ENCODE data around the gene HAUS8. TPM values are rescaled to one million over a fixed set of nuclear protein-coding genes. Genes with fewer than 3 reads are reported as not detected.

HAUS8 gene
- total RNA-seq, 1 experiment from 2014 or later = 30.8 TPM

GRCh38 chr19:17073869-17074633, 1.2 kb downstream of the HAUS8 start:
- TSS peak; percentile 43 for BruUV-seq (replicated peaks)
- Histone ChIP-seq H3K27me3 (ENCODE audit: insufficient read depth, low read depth) (no peaks in the 10 kb centered on the region), H3K9me3 (ENCODE audit: insufficient read depth, low read depth) (no peaks in the 10 kb centered on the region), H3F3A (ENCODE audit: insufficient read depth, low read depth) (peaks cover 25% of the 10 kb centered on the region), H4K20me1 (ENCODE audit: insufficient read depth) (peaks cover 19% of the 10 kb centered on the region; the same call in 1 of the 2 replicates), H2AFZ (peak overlapping the region; percentile 81), H3K27ac (peak overlapping the region; percentile 47), H3K4me1 (replicated peaks; ENCODE audit: insufficient read depth) (peaks cover 37% of the 10 kb centered on the region), H3K4me3 (peak overlapping the region; percentile 65), H3K4me2 (peak overlapping the region; percentile 95), H3K36me3 (ENCODE audit: low read depth) (peaks cover 9% of the 10 kb centered on the region; the same call in 1 of the 2 replicates), H3K9me2 (ENCODE audit: insufficient read depth) (no peaks in the 10 kb centered on the region), H3K79me2 (ENCODE audit: low read depth) (peaks cover 63% of the 10 kb centered on the region)
- TF ChIP-seq, protein P1, sequence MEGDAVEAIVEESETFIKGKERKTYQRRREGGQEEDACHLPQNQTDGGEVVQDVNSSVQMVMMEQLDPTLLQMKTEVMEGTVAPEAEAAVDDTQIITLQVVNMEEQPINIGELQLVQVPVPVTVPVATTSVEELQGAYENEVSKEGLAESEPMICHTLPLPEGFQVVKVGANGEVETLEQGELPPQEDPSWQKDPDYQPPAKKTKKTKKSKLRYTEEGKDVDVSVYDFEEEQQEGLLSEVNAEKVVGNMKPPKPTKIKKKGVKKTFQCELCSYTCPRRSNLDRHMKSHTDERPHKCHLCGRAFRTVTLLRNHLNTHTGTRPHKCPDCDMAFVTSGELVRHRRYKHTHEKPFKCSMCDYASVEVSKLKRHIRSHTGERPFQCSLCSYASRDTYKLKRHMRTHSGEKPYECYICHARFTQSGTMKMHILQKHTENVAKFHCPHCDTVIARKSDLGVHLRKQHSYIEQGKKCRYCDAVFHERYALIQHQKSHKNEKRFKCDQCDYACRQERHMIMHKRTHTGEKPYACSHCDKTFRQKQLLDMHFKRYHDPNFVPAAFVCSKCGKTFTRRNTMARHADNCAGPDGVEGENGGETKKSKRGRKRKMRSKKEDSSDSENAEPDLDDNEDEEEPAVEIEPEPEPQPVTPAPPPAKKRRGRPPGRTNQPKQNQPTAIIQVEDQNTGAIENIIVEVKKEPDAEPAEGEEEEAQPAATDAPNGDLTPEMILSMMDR (conservative IDR thresholded peaks at IDR 0.05) = no peak
- TF ChIP-seq EZH2 (IDR thresholded peaks at IDR 0.05; ENCODE audit: low read depth) = no peak
- CTCF ChIA-PET = interaction anchor here (0.7 kb wide), 1 partner anchor 52 kb away, joined by 3 read pairs; no protein-coding TSS in a partner anchor
- intact Hi-C loops (cut with micrococcal nuclease; ENCODE audit: unreplicated experiment) = no loop called here
- POLR2A ChIA-PET (ENCODE audit: unreplicated experiment) = interaction anchor here (0.6 kb wide), 2 partner anchors 258 to 777 kb away, joined by 3 to 6 read pairs; no protein-coding TSS in a partner anchor
- no peak for DNase-seq

- Histone ChIP-seq H3K4me2 (no peak overlapping the region), H4K20me1 (ENCODE audit: insufficient read depth) (no peaks in the 10 kb centered on the region), H3K27me3 (ENCODE audit: insufficient read depth, low read depth) (no peaks in the 10 kb centered on the region), H3K79me2 (ENCODE audit: low read depth) (peaks cover 41% of the 10 kb centered on the region), H3K9me2 (ENCODE audit: insufficient read depth) (no peaks in the 10 kb centered on the region), H3K9me3 (ENCODE audit: insufficient read depth, low read depth) (no peaks in the 10 kb centered on the region), H3K27ac (no peak overlapping the region), H3K4me3 (no peak overlapping the region), H3K4me1 (replicated peaks; ENCODE audit: insufficient read depth) (peaks cover 13% of the 10 kb centered on the region), H3K36me3 (ENCODE audit: low read depth) (peaks cover 15% of the 10 kb centered on the region; the same call in 1 of the 2 replicates), H3F3A (ENCODE audit: insufficient read depth, low read depth) (peaks cover 29% of the 10 kb centered on the region), H2AFZ (no peak overlapping the region)
- intact Hi-C loops (cut with micrococcal nuclease; ENCODE audit: unreplicated experiment) = no loop called here
- BruUV-seq (replicated peaks) = no TSS peak
- ChIA-PET CTCF (interaction anchor here (0.6 to 1.2 kb wide), 2 partner anchors 86 to 222 kb away, joined by 4 read pairs; no protein-coding TSS in a partner anchor), POLR2A (ENCODE audit: unreplicated experiment) (no interaction called here)
- TF ChIP-seq, protein P1 (conservative IDR thresholded peaks at IDR 0.05) = no peak
- no peak for TF ChIP-seq EZH2 (IDR thresholded peaks at IDR 0.05; ENCODE audit: low read depth)
- no peak for DNase-seq
Observed at GRCh38 chr19:17070912-17071311, 4.3 kb downstream of the HAUS8 start.

DNA sequence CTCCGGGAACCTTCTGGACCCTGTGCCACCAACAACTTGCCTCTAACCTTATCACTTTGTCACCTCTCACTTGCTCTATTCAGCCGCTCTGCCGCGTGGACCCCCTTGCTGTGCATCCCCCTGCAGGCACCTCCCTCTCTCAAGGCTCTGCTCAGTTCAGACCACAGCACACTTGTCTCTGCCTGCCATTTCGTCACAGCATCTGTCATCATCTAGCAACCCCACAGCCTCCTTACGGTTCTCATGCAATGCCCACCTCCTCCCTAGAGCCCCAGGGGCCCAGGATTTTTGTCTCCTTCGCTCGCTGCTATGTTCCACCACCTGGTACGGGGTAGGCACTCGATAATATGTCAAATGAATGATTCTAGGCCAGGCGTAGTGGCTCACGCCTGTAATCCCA, 4.8 kb downstream of the HAUS8 start:
- Histone ChIP-seq H3K27me3 (ENCODE audit: insufficient read depth, low read depth) (no peaks in the 10 kb centered on the region), H3K27ac (no peak overlapping the region), H3K9me2 (ENCODE audit: insufficient read depth) (no peaks in the 10 kb centered on the region), H3K36me3 (ENCODE audit: low read depth) (peaks cover 15% of the 10 kb centered on the region; the same call in 1 of the 2 replicates), H3K4me2 (no peak overlapping the region), H3K4me3 (no peak overlapping the region), H2AFZ (no peak overlapping the region), H4K20me1 (ENCODE audit: insufficient read depth) (no peaks in the 10 kb centered on the region), H3F3A (ENCODE audit: insufficient read depth, low read depth) (peaks cover 29% of the 10 kb centered on the region), H3K4me1 (replicated peaks; ENCODE audit: insufficient read depth) (peaks cover 13% of the 10 kb centered on the region), H3K9me3 (ENCODE audit: insufficient read depth, low read depth) (no peaks in the 10 kb centered on the region), H3K79me2 (ENCODE audit: low read depth) (peaks cover 43% of the 10 kb centered on the region)
- intact Hi-C loops (cut with micrococcal nuclease; ENCODE audit: unreplicated experiment) = no loop called here
- BruUV-seq (replicated peaks) = no TSS peak
- ChIA-PET CTCF (interaction anchor here (1.2 kb wide), 1 partner anchor 222 kb away, joined by 4 read pairs; no protein-coding TSS in a partner anchor), POLR2A (ENCODE audit: unreplicated experiment) (no interaction called here)
- DNase-seq = no peak
- no peak for TF ChIP-seq EZH2 (IDR thresholded peaks at IDR 0.05; ENCODE audit: low read depth)
- TF ChIP-seq, protein P1 (conservative IDR thresholded peaks at IDR 0.05) = no peak
